Loucy (cell line): ENCODE results near the gene KRTAP3-2.

ENCODE experiments used
- H2AFZ ChIP-seq: fragments of 200-600 bp; sonication (generic); 2 replicates; pipeline ENCODE4 v1.6.0; 2016; ENCODE audit warnings: antibody characterized with exemption, mild to moderate bottlenecking, low read length, moderate library complexity
- H3F3A ChIP-seq: fragments of 200-600 bp; 2 replicates; pipeline ENCODE4 v1.6.0; 2016; ENCODE audit warnings: antibody characterized with exemption, low read depth, mild to moderate bottlenecking
- H3K27me3 ChIP-seq: fragments of 200-600 bp; sonication (generic); 2 replicates; pipeline ENCODE4 v1.6.1; 2014; ENCODE audit warnings: low read length, mild to moderate bottlenecking; ENCODE audit not compliant: insufficient read depth, poor library complexity, severe bottlenecking
- H3K36me3 ChIP-seq: fragments of 200-600 bp; sonication (generic); 2 replicates; pipeline ENCODE4 v1.6.1; 2016; ENCODE audit warnings: low read length; ENCODE audit not compliant: insufficient read depth
- H3K4me1 ChIP-seq: fragments of 200-600 bp; sonication (generic); 2 replicates; pipeline ENCODE4 v1.5.1; 2014; ENCODE audit warnings: low read length, mild to moderate bottlenecking; ENCODE audit not compliant: insufficient read depth, poor library complexity, severe bottlenecking
- H3K4me2 ChIP-seq: fragments of 200-600 bp; sonication (generic); 2 replicates; pipeline ENCODE4 v1.6.0; 2014; ENCODE audit warnings: antibody characterized with exemption, low read length, low read depth, mild to moderate bottlenecking; ENCODE audit not compliant: poor library complexity, severe bottlenecking
- H3K4me3 ChIP-seq: fragments of 200-600 bp; sonication (generic); 2 replicates; pipeline ENCODE4 v1.5.1; 2014; ENCODE audit warnings: low read length, mild to moderate bottlenecking, mixed read lengths; ENCODE audit not compliant: poor library complexity, severe bottlenecking
- H3K79me2 ChIP-seq: fragments of 200-600 bp; sonication (generic); 2 replicates; pipeline ENCODE4 v1.6.1; 2014; ENCODE audit warnings: low read length; ENCODE audit not compliant: insufficient read depth
- H3K9ac ChIP-seq: fragments of 200-600 bp; sonication (generic); 2 replicates; pipeline ENCODE4 v1.6.0; 2014; ENCODE audit warnings: mild to moderate bottlenecking, low read depth, low read length, moderate library complexity; ENCODE audit not compliant: poor library complexity, severe bottlenecking
- H3K9me2 ChIP-seq: fragments of 200-600 bp; sonication (generic); replicated peaks from 2 replicates; pipeline ENCODE4 v1.6.1; 2016; ENCODE audit warnings: low read depth, low read length, mixed read lengths
- H3K9me3 ChIP-seq: fragments of 200-600 bp; sonication (generic); 2 replicates; pipeline ENCODE4 v1.6.1; 2014; ENCODE audit warnings: mild to moderate bottlenecking, antibody characterized with exemption, low read length, low read depth; ENCODE audit not compliant: insufficient read depth
- H4K20me1 ChIP-seq: fragments of 200-600 bp; sonication (generic); 2 replicates; pipeline ENCODE4 v1.6.0; 2014; ENCODE audit warnings: antibody characterized with exemption, low read length, mild to moderate bottlenecking; ENCODE audit not compliant: insufficient read depth, poor library complexity, severe bottlenecking
- CTCF ChIP-seq: fragments of 200-600 bp; sonication (generic); conservative IDR thresholded peaks from 2 replicates; pipeline ENCODE4 v1.5.1; 2014; ENCODE audit warnings: mild to moderate bottlenecking, antibody characterized with exemption, low read length
- EZH2phosphoT487 ChIP-seq: fragments of 200-600 bp; IDR thresholded peaks from 2 replicates; pipeline ENCODE4 v1.6.1; 2018; ENCODE audit warnings: antibody characterized with exemption, mild to moderate bottlenecking, moderate library complexity, borderline replicate concordance

Gene KRTAP3-2

GRCh38 chr17:40966848-40967247, 32.9 kb downstream of the KRTAP3-2 start, which contains the start of gene KRT39:
Gene KRT39 (minus strand): TSS chr17:40966948. CDS start chr17:40966856, 92 bp downstream.
- Histone ChIP-seq H4K20me1 (no peaks in the 10 kb centered on the region), H3K36me3 (no peaks in the 10 kb centered on the region), H3K4me2 (no peak within 1 kb of the TSS), H2AFZ (no peak within 1 kb of the TSS), H3K9me3 (no peaks in the 10 kb centered on the region), H3K4me1 (no peaks in the 10 kb centered on the region), H3K9me2 (no peaks in the 10 kb centered on the region), H3K79me2 (no peaks in the 10 kb centered on the region), H3K27me3 (no peaks in the 10 kb centered on the region), H3F3A (no peaks in the 10 kb centered on the region), H3K9ac (no peak within 1 kb of the TSS), H3K4me3 (no peak within 1 kb of the TSS)
- TF ChIP-seq CTCF (no peak), EZH2phosphoT487 (no peak)

GRCh38 chr17:40963838-40964237, 35.9 kb downstream of the KRTAP3-2 start:
- TF ChIP-seq EZH2phosphoT487 = no peak
- peak; percentile 86 for TF ChIP-seq CTCF
- H3F3A ChIP-seq = no peaks in the 10 kb centered on the region
- H3K79me2 ChIP-seq = no peaks in the 10 kb centered on the region
- peak overlapping the region; percentile 62 for H2AFZ ChIP-seq
- no peak overlapping the region for H3K9ac ChIP-seq
- no peaks in the 10 kb centered on the region for H4K20me1 ChIP-seq
- H3K4me1 ChIP-seq = no peaks in the 10 kb centered on the region
- no peaks in the 10 kb centered on the region for H3K27me3 ChIP-seq
- H3K36me3 ChIP-seq = no peaks in the 10 kb centered on the region
- H3K4me2 ChIP-seq = peak overlapping the region; percentile 32
- no peaks in the 10 kb centered on the region for H3K9me3 ChIP-seq
- no peaks in the 10 kb centered on the region for H3K9me2 ChIP-seq
- peak overlapping the region; percentile 28 for H3K4me3 ChIP-seq

GRCh38 chr17:40962059-40962561, 37.6 kb downstream of the KRTAP3-2 start:
- no peak overlapping the region for H3K9ac ChIP-seq

More at GRCh38 chr17:40962059-40962561, 37.6 kb downstream of the KRTAP3-2 start:
- Histone ChIP-seq H4K20me1 (no peaks in the 10 kb centered on the region), H3K4me2 (no peak overlapping the region), H2AFZ (no peak overlapping the region), H3K79me2 (no peaks in the 10 kb centered on the region), H3K4me3 (no peak overlapping the region), H3K9me2 (no peaks in the 10 kb centered on the region), H3K4me1 (no peaks in the 10 kb centered on the region), H3F3A (no peaks in the 10 kb centered on the region), H3K9me3 (no peaks in the 10 kb centered on the region), H3K27me3 (no peaks in the 10 kb centered on the region), H3K36me3 (no peaks in the 10 kb centered on the region)
- no peak for TF ChIP-seq EZH2phosphoT487
- TF ChIP-seq CTCF = no peak
